22Rv1 (cell line): Measurements from ENCODE around the gene C1QL4.

Experiments
- ZFX ChIP-seq: fragments of 450-650 bp; IDR thresholded peaks from 2 replicates; pipeline ENCODE4 v1.6.1; 2017; ENCODE audit warnings: antibody characterized with exemption, borderline replicate concordance
- TF ChIP-seq, protein P1 (sequence below): fragments of 450-650 bp; IDR thresholded peaks from 2 replicates; pipeline ENCODE4 v1.5.1; 2017; ENCODE audit warnings: mild to moderate bottlenecking

DNA sequence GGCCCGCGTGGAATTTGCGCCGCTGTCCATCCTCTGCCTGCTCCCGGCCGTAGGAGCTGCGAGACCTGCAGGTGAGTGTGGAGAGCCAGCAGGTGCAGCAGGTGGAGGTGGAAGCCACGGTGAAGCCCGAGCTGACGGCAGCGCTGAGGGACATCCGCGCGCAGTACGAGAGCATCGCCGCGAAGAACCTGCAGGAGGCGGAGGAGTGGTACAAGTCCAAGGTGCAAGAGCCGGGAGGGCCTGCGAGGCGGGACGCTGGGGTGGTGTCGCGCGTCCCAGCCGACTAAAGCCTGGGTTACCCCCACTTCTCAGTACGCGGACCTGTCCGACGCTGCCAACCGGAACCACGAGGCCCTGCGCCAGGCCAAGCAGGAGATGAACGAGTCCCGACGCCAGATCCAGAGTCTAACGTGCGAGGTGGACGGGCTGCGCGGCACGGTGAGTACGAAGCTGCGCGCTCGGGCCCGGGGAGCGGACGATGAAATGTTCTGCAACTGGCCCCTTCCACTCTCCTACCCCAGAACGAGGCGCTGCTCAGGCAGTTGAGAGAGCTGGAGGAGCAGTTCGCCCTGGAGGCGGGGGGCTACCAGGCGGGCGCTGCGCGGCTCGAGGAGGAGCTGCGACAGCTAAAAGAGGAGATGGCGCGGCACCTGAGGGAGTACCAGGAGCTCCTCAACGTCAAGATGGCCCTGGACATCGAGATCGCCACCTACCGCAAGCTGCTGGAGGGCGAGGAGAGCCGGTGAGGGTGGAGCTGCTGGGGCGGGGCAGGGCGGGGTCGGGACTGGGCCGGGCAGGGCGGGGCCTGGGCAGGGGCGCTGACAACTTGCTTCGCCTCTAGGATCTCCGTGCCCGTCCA is 39.9 kb downstream of the C1QL4 start:
- TF ChIP-seq, protein P1, sequence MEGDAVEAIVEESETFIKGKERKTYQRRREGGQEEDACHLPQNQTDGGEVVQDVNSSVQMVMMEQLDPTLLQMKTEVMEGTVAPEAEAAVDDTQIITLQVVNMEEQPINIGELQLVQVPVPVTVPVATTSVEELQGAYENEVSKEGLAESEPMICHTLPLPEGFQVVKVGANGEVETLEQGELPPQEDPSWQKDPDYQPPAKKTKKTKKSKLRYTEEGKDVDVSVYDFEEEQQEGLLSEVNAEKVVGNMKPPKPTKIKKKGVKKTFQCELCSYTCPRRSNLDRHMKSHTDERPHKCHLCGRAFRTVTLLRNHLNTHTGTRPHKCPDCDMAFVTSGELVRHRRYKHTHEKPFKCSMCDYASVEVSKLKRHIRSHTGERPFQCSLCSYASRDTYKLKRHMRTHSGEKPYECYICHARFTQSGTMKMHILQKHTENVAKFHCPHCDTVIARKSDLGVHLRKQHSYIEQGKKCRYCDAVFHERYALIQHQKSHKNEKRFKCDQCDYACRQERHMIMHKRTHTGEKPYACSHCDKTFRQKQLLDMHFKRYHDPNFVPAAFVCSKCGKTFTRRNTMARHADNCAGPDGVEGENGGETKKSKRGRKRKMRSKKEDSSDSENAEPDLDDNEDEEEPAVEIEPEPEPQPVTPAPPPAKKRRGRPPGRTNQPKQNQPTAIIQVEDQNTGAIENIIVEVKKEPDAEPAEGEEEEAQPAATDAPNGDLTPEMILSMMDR: peak; percentile 85
- TF ChIP-seq ZFX: no peak
